ENCODE measurements around the gene KYNU. TPM values are rescaled to one million over a fixed set of nuclear protein-coding genes. Genes with fewer than 3 reads are reported as not detected.

The KYNU gene
- total RNA-seq, 1 experiment from 2014 or later = 0.37 TPM

DNA sequence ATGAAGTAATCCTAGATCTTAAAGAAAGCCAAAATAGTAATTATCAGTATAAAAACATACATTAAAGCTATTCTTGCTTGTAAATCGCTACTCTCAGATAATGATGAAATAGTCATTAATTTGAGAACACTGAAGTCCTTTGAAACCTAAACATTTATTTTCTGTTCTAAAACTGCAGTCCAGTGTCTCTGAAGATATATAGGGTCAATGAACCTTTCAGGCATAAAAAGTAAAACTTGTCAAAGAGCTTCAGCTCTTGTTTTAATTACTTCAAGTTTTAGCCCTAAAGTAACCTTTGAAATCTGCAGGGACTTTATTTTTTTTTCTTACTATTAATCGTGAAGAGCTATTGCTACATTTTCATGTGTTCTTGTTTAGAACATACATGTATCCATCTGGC, 116.3 kb downstream of the KYNU start:
- Histone ChIP-seq H3K18ac (ENCODE audit: insufficient read length, low read depth, low read length) (no peak overlapping the region), H3K27me3 (ENCODE audit: insufficient read depth, low read length) (no peaks in the 10 kb centered on the region)

More for the DNA sequence above, 116.3 kb downstream of the KYNU start:
- H3K23me2 ChIP-seq (ENCODE audit: insufficient read length, low read depth, low read length, poor library complexity, severe bottlenecking) = no peaks in the 10 kb centered on the region
- H2BK120ac ChIP-seq (ENCODE audit: low read depth, low read length, poor library complexity, severe bottlenecking) = no peak overlapping the region
- no peak overlapping the region for H2AK5ac ChIP-seq (ENCODE audit: insufficient read length, low read length)
- DNase-seq = no peak
- Mint-ChIP-seq H3K36me3 (ENCODE audit: insufficient read depth in 1 of 3, low read depth in 3 of 3) (no peaks in the 10 kb centered on the region), H3K27ac (no peak overlapping the region), H3K27me3 (ENCODE audit: low read depth) (no peaks in the 10 kb centered on the region), H3K4me3 (no peak overlapping the region), H3K9me3 (no peaks in the 10 kb centered on the region), H3K4me1 (no peaks in the 10 kb centered on the region)
- no peak overlapping the region for H3K14ac ChIP-seq (ENCODE audit: insufficient read depth, low read length)
- no peaks in the 10 kb centered on the region for H4K20me1 ChIP-seq (ENCODE audit: control insufficient read depth, insufficient read depth, insufficient read length)
- H3T11ph ChIP-seq (ENCODE audit: low read length) = no peak overlapping the region
- H3K79me1 ChIP-seq (ENCODE audit: insufficient read depth, low read depth, low read length, poor library complexity, severe bottlenecking) = no peaks in the 10 kb centered on the region
- no peak overlapping the region for H4K5ac ChIP-seq (ENCODE audit: insufficient read length, low read depth, low read length)
- H3K4ac ChIP-seq (ENCODE audit: low read depth, low read length) = no peak overlapping the region
- H2BK5ac ChIP-seq (ENCODE audit: insufficient read length, low read length) = no peak overlapping the region
- no peak overlapping the region for H3K56ac ChIP-seq (ENCODE audit: insufficient read length, low read depth, low read length)
- no peaks in the 10 kb centered on the region for H3K4me1 ChIP-seq (ENCODE audit: insufficient read depth, low read length)
- H3K79me2 ChIP-seq (ENCODE audit: insufficient read depth, low read length) = no peaks in the 10 kb centered on the region
- TF ChIP-seq, protein P1, sequence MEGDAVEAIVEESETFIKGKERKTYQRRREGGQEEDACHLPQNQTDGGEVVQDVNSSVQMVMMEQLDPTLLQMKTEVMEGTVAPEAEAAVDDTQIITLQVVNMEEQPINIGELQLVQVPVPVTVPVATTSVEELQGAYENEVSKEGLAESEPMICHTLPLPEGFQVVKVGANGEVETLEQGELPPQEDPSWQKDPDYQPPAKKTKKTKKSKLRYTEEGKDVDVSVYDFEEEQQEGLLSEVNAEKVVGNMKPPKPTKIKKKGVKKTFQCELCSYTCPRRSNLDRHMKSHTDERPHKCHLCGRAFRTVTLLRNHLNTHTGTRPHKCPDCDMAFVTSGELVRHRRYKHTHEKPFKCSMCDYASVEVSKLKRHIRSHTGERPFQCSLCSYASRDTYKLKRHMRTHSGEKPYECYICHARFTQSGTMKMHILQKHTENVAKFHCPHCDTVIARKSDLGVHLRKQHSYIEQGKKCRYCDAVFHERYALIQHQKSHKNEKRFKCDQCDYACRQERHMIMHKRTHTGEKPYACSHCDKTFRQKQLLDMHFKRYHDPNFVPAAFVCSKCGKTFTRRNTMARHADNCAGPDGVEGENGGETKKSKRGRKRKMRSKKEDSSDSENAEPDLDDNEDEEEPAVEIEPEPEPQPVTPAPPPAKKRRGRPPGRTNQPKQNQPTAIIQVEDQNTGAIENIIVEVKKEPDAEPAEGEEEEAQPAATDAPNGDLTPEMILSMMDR (conservative IDR thresholded peaks at IDR 0.05) = no peak
- H2AFZ ChIP-seq (ENCODE audit: low read length) = no peak overlapping the region
- no peak overlapping the region for H2BK12ac ChIP-seq (ENCODE audit: insufficient read length, low read depth, low read length)
- H2BK20ac ChIP-seq (ENCODE audit: low read depth, low read length, poor library complexity, severe bottlenecking) = no peak overlapping the region
- H4K91ac ChIP-seq (ENCODE audit: insufficient read length, low read depth, low read length) = no peak overlapping the region
- no peak overlapping the region for H4K8ac ChIP-seq (replicated peaks; ENCODE audit: insufficient read length, low read depth, low read length)
- H3K9ac ChIP-seq (ENCODE audit: extremely low read depth, insufficient read length, low read length) = no peak overlapping the region
- no peak overlapping the region for H3K4me2 ChIP-seq (ENCODE audit: insufficient read depth, insufficient read length, low read length)
- no peaks in the 10 kb centered on the region for H3K9me3 ChIP-seq (ENCODE audit: control insufficient read depth, low read depth, low read length)
- no CpG with 5 or more reads among the region's 2 CpGs for WGBS (ENCODE audit: extremely low coverage, insufficient read length, low lambda C conversion rate)
- H2BK15ac ChIP-seq (ENCODE audit: low read depth, low read length) = no peak overlapping the region
- no peak overlapping the region for H3K27ac ChIP-seq (ENCODE audit: insufficient read length, low read depth, low read length)
- H3K23ac ChIP-seq (ENCODE audit: insufficient read length, low read depth, low read length) = no peak overlapping the region

All from H9 (cell line).